Psoas muscle (tissue), 8 donors: ENCODE results near the gene PTGDS. TPM values are rescaled to one million over a fixed set of nuclear protein-coding genes. Genes with fewer than 3 reads are reported as not detected.
A peak's percentile ranks its signal among the peaks of the same experiment; 100 is the strongest.

Source experiments
- ATAC-seq, 4 donors: fragments of 200-7000 bp; cut with Tn5 transposase; one replicate each; pipeline ENCODE4 v1.9.1; 2020; ENCODE audit warnings: moderate library complexity in 3 of 4, mild to moderate bottlenecking in 2 of 4
- DNase-seq, 2 donors: peaks; one replicate each; pipeline ENCODE4 v3.0.0-alpha.2; 2020
- H3K27ac ChIP-seq: fragments of 200-600 bp; one replicate; pipeline ENCODE4 v1.8.0; 2022
- H3K27me3 ChIP-seq, 3 donors: fragments of 200-600 bp in 1 of 3; one replicate each; pipeline versions ENCODE4 v1.6.1 to v1.8.0; 2013 to 2022; ENCODE audit warnings: low read length in 2 of 3, mild to moderate bottlenecking in 2 of 3, moderate library complexity in 1 of 3; ENCODE audit not compliant: insufficient read depth in 3 of 3
- H3K36me3 ChIP-seq, 2 donors: fragments of 200-600 bp in 1 of 2; one replicate each; pipeline versions ENCODE4 v1.6.1 to v1.8.0; 2013 to 2022; ENCODE audit warnings: low read depth in 1 of 2, mild to moderate bottlenecking in 1 of 2, moderate library complexity in 1 of 2; ENCODE audit not compliant: insufficient read depth in 1 of 2
- H3K4me1 ChIP-seq: fragments of 200-600 bp; one replicate; pipeline ENCODE4 v1.8.0; 2022
- H3K4me3 ChIP-seq: fragments of 200-600 bp; one replicate; pipeline ENCODE4 v1.8.0; 2022; ENCODE audit warnings: mild to moderate bottlenecking
- H3K9me3 ChIP-seq: fragments of 200-600 bp; one replicate; pipeline ENCODE4 v1.8.0; 2022
- CTCF ChIP-seq: fragments of 200-600 bp; IDR thresholded peaks from one replicate; pipeline ENCODE4 v1.8.0; 2022; ENCODE audit warnings: antibody characterized with exemption
- WGBS, 3 donors: extraction: QIAGEN DNeasy Blood & Tissue Kit; methylation state at CpG; one replicate each; pipeline versions ENCODE4 v1.1.6 to v1.1.7; 2013; 5-methylcytosine and 5-hydroxymethylcytosine counted together
- intact Hi-C, 2 donors: fragments of 100-400 bp; cut with DNase I; formaldehyde crosslinking; loops; one replicate each; pipeline versions ENCODE4 v1.11.0 to v1.14.2; 2022
- polyA plus RNA-seq, 3 donors: library from polyadenylated mRNA; stranded (reverse); fragments of 200-250 nt; gene quantifications; one replicate each; pipeline ENCODE4 v1.2.3, GENCODE V29; 2013
- total RNA-seq, 4 donors: library from RNA; stranded (reverse); fragmentation: NEBNext Ultra II Directional in 2 of 4; extraction: Animal tissue kit (Norgen Biotek cat#: 25700) in 2 of 4; gene quantifications; one replicate each; pipeline versions ENCODE4 v1.2.1 to v1.2.4, GENCODE V29; 2021 to 2023
- donor health status: healthy with polysubstance abuse.
- donor health status: DM: no; HTN: no; CAD: no; lungs with moderate emphysema.
- donor health status: Bipolar disorder and iron deficiency.
- donor health status: healthy.
- donor health status: DM: yes; HTN: yes; CAD: no.
- donor health status: DM: no; HTN: no; CAD: no.
- donor health status: DM: no; HTN: no; CAD: no.
- donor health status: DM: yes; HTN: yes; CAD: no.

Gene PTGDS
- total and polyA plus RNA-seq, 7 donors = 23.3 to 130 (median 37.9) TPM

GRCh38 chr9:136939431-136939995, 37.8 kb upstream of the PTGDS start:
- DNase-seq (peak in 1 of 2 donors; percentile 62), ATAC-seq (peak in 1 of 4 donors; percentile 1)
- Histone ChIP-seq H3K27me3 (no peaks in the 10 kb centered on the region), H3K27ac (peak overlapping the region; percentile 94), H3K4me3 (no peak overlapping the region), H3K36me3 (peaks cover 23 to 36% of the 10 kb centered on the region in 2 donors), H3K9me3 (no peaks in the 10 kb centered on the region), H3K4me1 (peaks cover 29% of the 10 kb centered on the region)
- intact Hi-C loops = no loop called here
- 62 to 70% (median 63%) methylated on average over 28 of the region's 28 CpGs for WGBS, 3 donors
- TF ChIP-seq CTCF = no peak

GRCh38 chr9:136939996-136940525, 37.2 kb upstream of the PTGDS start:
- Histone ChIP-seq H3K4me3 (peak overlapping the region; percentile 50), H3K27ac (peak overlapping the region; percentile 94)
- ATAC-seq = peak; percentile 81 to 83 (median 82)

GRCh38 chr9:136940526-136941230, 36.6 kb upstream of the PTGDS start:
- Histone ChIP-seq H3K4me1 (peaks cover 29% of the 10 kb centered on the region), H3K27ac (peak overlapping the region; percentile 94)
- DNase-seq = peak in 1 of 2 donors; percentile 55

More at GRCh38 chr9:136939996-136940525, 37.2 kb upstream of the PTGDS start:
- intact Hi-C loops = loop anchor here in 1 of 2 donors (5.0 kb wide), 3 partner anchors 38 to 93 kb away; partner anchors contain the start of genes EDF1 and PHPT1
- Histone ChIP-seq H3K27me3 (no peaks in the 10 kb centered on the region), H3K4me1 (peaks cover 29% of the 10 kb centered on the region), H3K36me3 (peaks cover 23 to 36% of the 10 kb centered on the region in 2 donors), H3K9me3 (no peaks in the 10 kb centered on the region)
- DNase-seq = peak; percentile 84 to 94
- WGBS, 3 donors = 26 to 36% (median 29%) methylated on average over 16 of the region's 16 CpGs
- TF ChIP-seq CTCF = no peak

More at GRCh38 chr9:136940526-136941230, 36.6 kb upstream of the PTGDS start:
- H3K9me3 ChIP-seq = no peaks in the 10 kb centered on the region
- WGBS, 3 donors = 74 to 84% (median 74%) methylated on average over 42 of the region's 42 CpGs
- intact Hi-C loops = loop anchor here in 1 of 2 donors (5.0 kb wide), 3 partner anchors 38 to 93 kb away; partner anchors contain the start of genes EDF1 and PHPT1
- TF ChIP-seq CTCF = no peak
- H3K36me3 ChIP-seq = peaks cover 23 to 36% of the 10 kb centered on the region in 2 donors
- peak overlapping the region; percentile 50 for H3K4me3 ChIP-seq
- no peaks in the 10 kb centered on the region for H3K27me3 ChIP-seq
- ATAC-seq = peak in 1 of 4 donors; percentile 0
